H9 (cell line): ENCODE measurements around the gene PGGHG. TPM values are rescaled to one million over a fixed set of nuclear protein-coding genes. Genes with fewer than 3 reads are reported as not detected.
A peak's percentile ranks its signal among the peaks of the same experiment; 100 is the strongest.
"Not testable (repeated sequence)": the region's sequence is repeated elsewhere in the genome, so short reads cannot be mapped to it uniquely, and the experiment has no call there.

Source experiments
- DNase-seq: peaks from one replicate; pipeline ENCODE4 v3.0.0-alpha.2; 2017
- H2AFZ ChIP-seq: one replicate; pipeline ENCODE4 v1.6.1; 2013; ENCODE audit warnings: mild to moderate bottlenecking, low read length, control low read depth, moderate library complexity
- H2AK5ac ChIP-seq: 2 replicates; pipeline ENCODE4 v1.6.1; 2013; ENCODE audit warnings: low read length, control low read depth, mixed read lengths; ENCODE audit not compliant: insufficient read length
- H2BK120ac ChIP-seq: one replicate; pipeline ENCODE4 v1.6.1; 2013; ENCODE audit warnings: low read depth, mild to moderate bottlenecking, low read length, control low read depth, inconsistent platforms; ENCODE audit not compliant: poor library complexity, severe bottlenecking
- H2BK12ac ChIP-seq: 2 replicates; pipeline ENCODE4 v1.6.1; 2013; ENCODE audit warnings: low read length, control low read depth, mixed read lengths, low read depth; ENCODE audit not compliant: insufficient read length
- H2BK15ac ChIP-seq: 2 replicates; pipeline ENCODE4 v1.6.1; 2013; ENCODE audit warnings: low read depth, low read length, control low read depth
- H2BK20ac ChIP-seq: one replicate; pipeline ENCODE4 v1.6.1; 2013; ENCODE audit warnings: low read depth, mild to moderate bottlenecking, low read length, control low read depth, inconsistent platforms; ENCODE audit not compliant: poor library complexity, severe bottlenecking
- H2BK5ac ChIP-seq: 2 replicates; pipeline ENCODE4 v1.6.1; 2013; ENCODE audit warnings: low read length, control low read depth, mixed read lengths; ENCODE audit not compliant: insufficient read length
- H3K14ac ChIP-seq: 2 replicates; pipeline ENCODE4 v1.6.1; 2013; ENCODE audit warnings: low read length, control low read depth; ENCODE audit not compliant: insufficient read depth
- H3K18ac ChIP-seq: 2 replicates; pipeline ENCODE4 v1.6.1; 2013; ENCODE audit warnings: low read depth, mild to moderate bottlenecking, mixed read lengths, low read length, control low read depth; ENCODE audit not compliant: insufficient read length
- H3K23ac ChIP-seq: 2 replicates; pipeline ENCODE4 v1.6.1; 2013; ENCODE audit warnings: low read length, control low read depth, mixed read lengths, low read depth; ENCODE audit not compliant: insufficient read length
- H3K23me2 ChIP-seq: 2 replicates; pipeline ENCODE4 v1.6.1; 2013; ENCODE audit warnings: low read depth, mild to moderate bottlenecking, mixed read lengths, low read length, control low read depth; ENCODE audit not compliant: insufficient read length, poor library complexity, severe bottlenecking
- H3K27ac ChIP-seq: 2 replicates; pipeline ENCODE4 v1.5.1; 2013; ENCODE audit warnings: low read length, control low read depth, mixed read lengths, low read depth; ENCODE audit not compliant: insufficient read length
- H3K27me3 ChIP-seq: 2 replicates; pipeline ENCODE4 v1.6.1; 2013; ENCODE audit warnings: low read length, control low read depth, inconsistent platforms; ENCODE audit not compliant: insufficient read depth
- H3K4ac ChIP-seq: 2 replicates; pipeline ENCODE4 v1.6.1; 2013; ENCODE audit warnings: low read depth, mild to moderate bottlenecking, control low read depth, inconsistent platforms, low read length, moderate library complexity
- H3K4me1 ChIP-seq: 2 replicates; pipeline ENCODE4 v1.6.1; 2013; ENCODE audit warnings: low read length, control low read depth, inconsistent platforms; ENCODE audit not compliant: insufficient read depth
- H3K4me2 ChIP-seq: 2 replicates; pipeline ENCODE4 v1.6.1; 2013; ENCODE audit warnings: low read length, control low read depth, mixed read lengths; ENCODE audit not compliant: insufficient read length, insufficient read depth
- H3K56ac ChIP-seq: 2 replicates; pipeline ENCODE4 v1.6.1; 2013; ENCODE audit warnings: low read depth, mild to moderate bottlenecking, mixed read lengths, low read length, control low read depth; ENCODE audit not compliant: insufficient read length
- H3K79me1 ChIP-seq: 2 replicates; pipeline ENCODE4 v1.6.1; 2013; ENCODE audit warnings: low read depth, mild to moderate bottlenecking, moderate library complexity, low read length, control low read depth, inconsistent platforms; ENCODE audit not compliant: insufficient read depth, poor library complexity, severe bottlenecking
- H3K79me2 ChIP-seq: 2 replicates; pipeline ENCODE4 v1.6.1; 2013; ENCODE audit warnings: low read length, control low read depth, inconsistent platforms; ENCODE audit not compliant: insufficient read depth
- H3K9ac ChIP-seq: 2 replicates; pipeline ENCODE4 v1.6.1; 2013; ENCODE audit warnings: low read length, control low read depth, mixed read lengths; ENCODE audit not compliant: insufficient read length; ENCODE audit errors: extremely low read depth
- H3K9me3 ChIP-seq: one replicate; pipeline ENCODE4 v1.6.1; 2013; ENCODE audit warnings: low read depth, low read length, inconsistent platforms; ENCODE audit not compliant: control insufficient read depth
- H3T11ph ChIP-seq: one replicate; pipeline ENCODE4 v1.6.1; 2013; ENCODE audit warnings: mild to moderate bottlenecking, low read length, control low read depth, inconsistent platforms
- H4K20me1 ChIP-seq: one replicate; pipeline ENCODE4 v1.6.1; 2013; ENCODE audit not compliant: control insufficient read depth, insufficient read length, insufficient read depth
- H4K5ac ChIP-seq: 2 replicates; pipeline ENCODE4 v1.6.1; 2013; ENCODE audit warnings: low read depth, mild to moderate bottlenecking, mixed read lengths, low read length, control low read depth; ENCODE audit not compliant: insufficient read length
- H4K8ac ChIP-seq: replicated peaks from 2 replicates; pipeline ENCODE4 v1.6.1; 2013; ENCODE audit warnings: low read length, control low read depth, mixed read lengths, low read depth; ENCODE audit not compliant: insufficient read length
- H4K91ac ChIP-seq: 2 replicates; pipeline ENCODE4 v1.6.1; 2013; ENCODE audit warnings: low read depth, mild to moderate bottlenecking, moderate library complexity, mixed read lengths, low read length, control low read depth; ENCODE audit not compliant: insufficient read length
- H3K27ac Mint-ChIP-seq, 3 experiments: 2 replicates in 2 of 3; 3 replicates in 1 of 3; pipeline ENCODE4 v1.8.0; 2020 to 2021; ENCODE audit warnings: mixed read lengths in 3 of 3, mild to moderate bottlenecking in 1 of 3, moderate library complexity in 1 of 3
- H3K27me3 Mint-ChIP-seq: 2 replicates; pipeline ENCODE4 v1.8.0; 2021; ENCODE audit warnings: low read depth, mild to moderate bottlenecking, moderate library complexity, mixed read lengths
- H3K36me3 Mint-ChIP-seq, 3 experiments: 2 replicates in 2 of 3; 3 replicates in 1 of 3; pipeline ENCODE4 v1.8.0; 2020 to 2021; ENCODE audit warnings: low read depth in 3 of 3, mixed read lengths in 3 of 3; ENCODE audit not compliant: insufficient read depth in 1 of 3
- H3K4me1 Mint-ChIP-seq, 2 experiments: 2 replicates each; pipeline ENCODE4 v1.8.0; 2020; ENCODE audit warnings: mixed read lengths in 2 of 2
- H3K4me3 Mint-ChIP-seq, 2 experiments: 2 replicates in 1 of 2; 3 replicates in 1 of 2; pipeline ENCODE4 v1.8.0; 2020 to 2021; ENCODE audit warnings: mild to moderate bottlenecking in 2 of 2, mixed read lengths in 2 of 2, moderate library complexity in 1 of 2
- H3K9me3 Mint-ChIP-seq, 2 experiments: 2 replicates in 1 of 2; 3 replicates in 1 of 2; pipeline ENCODE4 v1.8.0; 2020; ENCODE audit warnings: mild to moderate bottlenecking in 2 of 2, mixed read lengths in 2 of 2, moderate library complexity in 1 of 2
- WGBS: extraction: QIAGEN DNeasy Blood & Tissue Kit; methylation state at CpG from one replicate; pipeline ENCODE4 v1.1.7; 2013; ENCODE audit warnings: missing lambda C conversion rate, low lambda C conversion rate, mixed read lengths; ENCODE audit not compliant: insufficient read length; ENCODE audit errors: extremely low coverage; 5-methylcytosine and 5-hydroxymethylcytosine counted together
- total RNA-seq: library from RNA; stranded (reverse); gene quantifications from 2 replicates; pipeline ENCODE4 v1.2.1, GENCODE V29; 2021

Gene PGGHG
- total RNA-seq, 1 experiment from 2014 or later = 58.3 TPM

GRCh38 chr11:318405-319120, 29.6 kb downstream of the PGGHG start:
- H2BK12ac ChIP-seq, H3K9ac ChIP-seq, H3K23ac ChIP-seq, H2BK20ac ChIP-seq, H2AK5ac ChIP-seq, H3K9me3 Mint-ChIP-seq, H3K4me2 ChIP-seq, DNase-seq, H3K18ac ChIP-seq, H3K14ac ChIP-seq, H3K9me3 ChIP-seq, H3K79me1 ChIP-seq, H3T11ph ChIP-seq, H3K27me3 ChIP-seq, H4K5ac ChIP-seq, H2BK120ac ChIP-seq, H3K27me3 Mint-ChIP-seq, H3K56ac ChIP-seq, H2BK5ac ChIP-seq, H3K27ac ChIP-seq, H3K27ac Mint-ChIP-seq, H3K79me2 ChIP-seq, H3K4me1 ChIP-seq, H4K20me1 ChIP-seq, H4K8ac ChIP-seq, H4K91ac ChIP-seq, H3K4me3 Mint-ChIP-seq, H2BK15ac ChIP-seq, H2AFZ ChIP-seq, H3K4ac ChIP-seq: not testable (repeated sequence)
- Mint-ChIP-seq H3K4me1 (peaks cover 26 to 48% of the 10 kb centered on the region in 2 experiments), H3K36me3 (peaks cover 6 to 19% (median 6%) of the 10 kb centered on the region in 3 experiments; a peak in 6 of 7 replicates)
- peaks cover 30% of the 10 kb centered on the region for H3K23me2 ChIP-seq
- WGBS = no CpG with 5 or more reads among the region's 79 CpGs

GRCh38 chr11:319121-319887, 30.4 kb downstream of the PGGHG start:
- Mint-ChIP-seq H3K4me3 (peak overlapping the region; percentile 97), H3K27ac (peak overlapping the region in 2 of 3 experiments; percentile 31 to 54; a peak in 1 of 7 replicates), H3K36me3 (peaks cover 6 to 15% (median 6%) of the 10 kb centered on the region in 3 experiments; a peak in 6 of 7 replicates), H3K4me1 (peaks cover 29 to 45% of the 10 kb centered on the region in 2 experiments)
- not testable (repeated sequence) for H3K4me1 ChIP-seq, H3K14ac ChIP-seq, H3K27me3 ChIP-seq, H3K23ac ChIP-seq, H2BK15ac ChIP-seq, H3K79me1 ChIP-seq, H4K8ac ChIP-seq, H4K5ac ChIP-seq, H4K20me1 ChIP-seq, H3K27me3 Mint-ChIP-seq, H2BK12ac ChIP-seq, H3K56ac ChIP-seq, H2BK20ac ChIP-seq, H4K91ac ChIP-seq, H3K27ac ChIP-seq, H3K4ac ChIP-seq, H3K9ac ChIP-seq, H2AK5ac ChIP-seq, H2BK120ac ChIP-seq, H2AFZ ChIP-seq, H3K79me2 ChIP-seq, H3K9me3 Mint-ChIP-seq, H3K9me3 ChIP-seq, H3T11ph ChIP-seq, H2BK5ac ChIP-seq
- H3K18ac ChIP-seq = peak overlapping the region; percentile 11
- peak overlapping the region; percentile 72 for H3K4me2 ChIP-seq
- no CpG with 5 or more reads among the region's 29 CpGs for WGBS
- peaks cover 30% of the 10 kb centered on the region for H3K23me2 ChIP-seq
- peak; percentile 57 for DNase-seq
